Esophagus squamous epithelium (tissue), 4 donors: ENCODE data around the gene BGN.

Experiments used
- POLR2A ChIP-seq, 4 donors: fragments of 450-650 bp; IDR thresholded peaks; one replicate each; pipeline ENCODE4 v1.6.1; 2017; ENCODE audit warnings: antibody characterized with exemption in 4 of 4, mild to moderate bottlenecking in 4 of 4, moderate library complexity in 3 of 4
- TF ChIP-seq, protein P1 (sequence below), 6 experiments: fragments of 450-650 bp in 4 of 6; fragments of 200-600 bp in 2 of 6; sonication (generic) in 2 of 6; IDR thresholded peaks; one replicate each; pipeline ENCODE4 v1.5.1; 2016 to 2019; ENCODE audit warnings: antibody characterized with exemption in 6 of 6, mild to moderate bottlenecking in 4 of 6, moderate library complexity in 4 of 6

GRCh38 chrX:153471663-153472280 is 23.0 kb upstream of the BGN start:
- TF ChIP-seq POLR2A (IDR thresholded peaks at IDR 0.05): no peak
- TF ChIP-seq, protein P1, sequence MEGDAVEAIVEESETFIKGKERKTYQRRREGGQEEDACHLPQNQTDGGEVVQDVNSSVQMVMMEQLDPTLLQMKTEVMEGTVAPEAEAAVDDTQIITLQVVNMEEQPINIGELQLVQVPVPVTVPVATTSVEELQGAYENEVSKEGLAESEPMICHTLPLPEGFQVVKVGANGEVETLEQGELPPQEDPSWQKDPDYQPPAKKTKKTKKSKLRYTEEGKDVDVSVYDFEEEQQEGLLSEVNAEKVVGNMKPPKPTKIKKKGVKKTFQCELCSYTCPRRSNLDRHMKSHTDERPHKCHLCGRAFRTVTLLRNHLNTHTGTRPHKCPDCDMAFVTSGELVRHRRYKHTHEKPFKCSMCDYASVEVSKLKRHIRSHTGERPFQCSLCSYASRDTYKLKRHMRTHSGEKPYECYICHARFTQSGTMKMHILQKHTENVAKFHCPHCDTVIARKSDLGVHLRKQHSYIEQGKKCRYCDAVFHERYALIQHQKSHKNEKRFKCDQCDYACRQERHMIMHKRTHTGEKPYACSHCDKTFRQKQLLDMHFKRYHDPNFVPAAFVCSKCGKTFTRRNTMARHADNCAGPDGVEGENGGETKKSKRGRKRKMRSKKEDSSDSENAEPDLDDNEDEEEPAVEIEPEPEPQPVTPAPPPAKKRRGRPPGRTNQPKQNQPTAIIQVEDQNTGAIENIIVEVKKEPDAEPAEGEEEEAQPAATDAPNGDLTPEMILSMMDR (IDR thresholded peaks at IDR 0.05): no peak
